Endodermal cell (in vitro differentiated cells): ENCODE results near the gene AFTPH. TPM values are rescaled to one million over a fixed set of nuclear protein-coding genes. Genes with fewer than 3 reads are reported as not detected.

Experiments
- DNase-seq: peaks from one replicate; pipeline ENCODE4 v3.0.0-alpha.2; 2017
- H3K27ac ChIP-seq: 2 replicates; pipeline ENCODE4 v1.5.1; 2013; ENCODE audit warnings: mild to moderate bottlenecking, low read depth, low read length, moderate library complexity
- H3K27me3 ChIP-seq: 2 replicates; pipeline ENCODE4 v1.6.1; 2013; ENCODE audit warnings: mild to moderate bottlenecking, low read length, moderate library complexity; ENCODE audit not compliant: insufficient read depth, control insufficient read depth, poor library complexity, severe bottlenecking
- H3K36me3 ChIP-seq: 2 replicates; pipeline ENCODE4 v1.7.0; 2013; ENCODE audit warnings: mild to moderate bottlenecking, low read length, moderate library complexity; ENCODE audit not compliant: control insufficient read depth, insufficient read depth
- H3K4me1 ChIP-seq: one replicate; pipeline ENCODE4 v1.7.0; 2013; ENCODE audit warnings: low read length; ENCODE audit not compliant: control insufficient read depth, insufficient read depth
- H3K4me3 ChIP-seq: 2 replicates; pipeline ENCODE4 v1.5.1; 2013; ENCODE audit warnings: mild to moderate bottlenecking, low read length, moderate library complexity
- H3K9ac ChIP-seq: 2 replicates; pipeline ENCODE4 v1.6.1; 2013; ENCODE audit warnings: mild to moderate bottlenecking, low read length, moderate library complexity; ENCODE audit not compliant: poor library complexity, severe bottlenecking; ENCODE audit errors: extremely low read depth
- H3K9me3 ChIP-seq: 2 replicates; pipeline ENCODE4 v1.6.1; 2013; ENCODE audit warnings: mild to moderate bottlenecking, low read length, moderate library complexity; ENCODE audit not compliant: control insufficient read depth
- H3K27ac Mint-ChIP-seq: 2 replicates; pipeline ENCODE4 v1.8.0; 2020; ENCODE audit warnings: mixed read lengths
- H3K27me3 Mint-ChIP-seq: 2 replicates; pipeline ENCODE4 v1.8.0; 2021; ENCODE audit warnings: mild to moderate bottlenecking, mixed read lengths; ENCODE audit not compliant: insufficient read depth
- H3K36me3 Mint-ChIP-seq: 2 replicates; pipeline ENCODE4 v1.8.0; 2020; ENCODE audit warnings: low read depth, mixed read lengths
- H3K4me1 Mint-ChIP-seq: 2 replicates; pipeline ENCODE4 v1.8.0; 2020; ENCODE audit warnings: mixed read lengths
- H3K4me3 Mint-ChIP-seq: 2 replicates; pipeline ENCODE4 v1.8.0; 2020; ENCODE audit warnings: mild to moderate bottlenecking, moderate library complexity, mixed read lengths
- H3K9me3 Mint-ChIP-seq: 2 replicates; pipeline ENCODE4 v1.8.0; 2020; ENCODE audit warnings: mild to moderate bottlenecking, mixed read lengths
- WGBS, 2 experiments: methylation state at CpG; one replicate each; pipeline versions ENCODE4 v1.1.5 to v1.1.7; 2013; ENCODE audit warnings: missing lambda C conversion rate in 2 of 2, mixed read lengths in 1 of 2; ENCODE audit not compliant: insufficient coverage in 1 of 2, insufficient read length in 1 of 2; 5-methylcytosine and 5-hydroxymethylcytosine counted together
- total RNA-seq, 2 donors: library from RNA; stranded (reverse); fragmentation: NEBNext Ultra II Directional in 1 of 2; extraction: Animal tissue kit (Norgen Biotek cat#: 25700) in 1 of 2; gene quantifications; 2 replicates in 1 of 2; 3 replicates in 1 of 2; pipeline ENCODE4 v1.2.1, GENCODE V29; 2021
- TF ChIP-seq, protein P1 (sequence below): fragments of 200-600 bp; sonication (generic); conservative IDR thresholded peaks from 2 replicates; pipeline ENCODE4 v1.5.0; 2021; ENCODE audit warnings: antibody characterized with exemption, mild to moderate bottlenecking

The AFTPH gene
- total RNA-seq, 2 donors from 2014 or later, result 13.7 to 21.5 TPM

DNA sequence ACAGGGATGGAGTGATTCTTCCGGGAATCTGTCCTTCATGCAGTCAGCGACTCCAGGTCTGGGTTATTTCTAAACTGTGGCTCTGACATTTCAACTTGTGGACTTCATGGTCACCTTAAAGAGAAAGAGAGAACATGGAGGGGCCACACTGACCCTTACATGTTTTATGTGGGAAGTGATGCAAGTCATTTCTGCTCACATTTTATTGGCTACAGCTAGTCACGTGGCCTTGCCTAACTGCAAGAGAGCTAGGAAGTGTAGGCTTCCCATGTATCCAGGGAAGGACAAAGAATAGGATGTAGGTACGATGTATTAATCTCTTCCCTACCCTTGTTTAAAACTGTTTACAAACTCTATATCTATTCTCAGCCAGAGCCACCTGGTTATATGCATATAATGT is 30.3 kb upstream of the AFTPH start:
- Mint-ChIP-seq H3K27me3 (peaks cover 6% of the 10 kb centered on the region), H3K4me1 (peaks cover 10% of the 10 kb centered on the region), H3K36me3 (no peaks in the 10 kb centered on the region), H3K27ac (no peak overlapping the region), H3K4me3 (no peak overlapping the region), H3K9me3 (no peaks in the 10 kb centered on the region)
- Histone ChIP-seq H3K27me3 (no peaks in the 10 kb centered on the region), H3K9me3 (no peaks in the 10 kb centered on the region), H3K9ac (no peak overlapping the region), H3K27ac (no peak overlapping the region), H3K4me1 (no peaks in the 10 kb centered on the region), H3K36me3 (no peaks in the 10 kb centered on the region), H3K4me3 (no peak overlapping the region)
- DNase-seq, result peak; percentile 29
- TF ChIP-seq, protein P1, sequence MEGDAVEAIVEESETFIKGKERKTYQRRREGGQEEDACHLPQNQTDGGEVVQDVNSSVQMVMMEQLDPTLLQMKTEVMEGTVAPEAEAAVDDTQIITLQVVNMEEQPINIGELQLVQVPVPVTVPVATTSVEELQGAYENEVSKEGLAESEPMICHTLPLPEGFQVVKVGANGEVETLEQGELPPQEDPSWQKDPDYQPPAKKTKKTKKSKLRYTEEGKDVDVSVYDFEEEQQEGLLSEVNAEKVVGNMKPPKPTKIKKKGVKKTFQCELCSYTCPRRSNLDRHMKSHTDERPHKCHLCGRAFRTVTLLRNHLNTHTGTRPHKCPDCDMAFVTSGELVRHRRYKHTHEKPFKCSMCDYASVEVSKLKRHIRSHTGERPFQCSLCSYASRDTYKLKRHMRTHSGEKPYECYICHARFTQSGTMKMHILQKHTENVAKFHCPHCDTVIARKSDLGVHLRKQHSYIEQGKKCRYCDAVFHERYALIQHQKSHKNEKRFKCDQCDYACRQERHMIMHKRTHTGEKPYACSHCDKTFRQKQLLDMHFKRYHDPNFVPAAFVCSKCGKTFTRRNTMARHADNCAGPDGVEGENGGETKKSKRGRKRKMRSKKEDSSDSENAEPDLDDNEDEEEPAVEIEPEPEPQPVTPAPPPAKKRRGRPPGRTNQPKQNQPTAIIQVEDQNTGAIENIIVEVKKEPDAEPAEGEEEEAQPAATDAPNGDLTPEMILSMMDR, result no peak
- 95 to 97% methylated on average over 3 to 4 of the region's 4 CpGs for WGBS, 2 experiments

DNA sequence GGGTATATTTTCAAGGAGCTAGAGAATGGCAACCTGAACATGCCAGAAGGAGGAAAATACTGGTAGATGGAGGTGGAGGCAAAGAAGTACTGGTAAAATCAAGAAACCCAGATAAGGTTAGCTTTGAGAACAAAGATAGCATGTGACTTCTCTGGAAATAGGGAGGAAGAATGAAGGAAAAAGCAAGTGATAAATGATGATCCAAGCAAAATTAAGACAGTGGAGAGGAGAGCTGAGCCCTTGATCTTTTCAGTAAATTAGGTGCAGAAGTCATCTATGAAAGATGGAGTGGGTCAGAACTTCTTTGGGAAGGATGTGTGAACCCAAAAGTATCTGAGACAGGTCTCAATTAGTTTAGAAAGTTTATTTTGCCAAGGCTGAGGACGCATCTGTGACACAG is 25.7 kb upstream of the AFTPH start:
- 93 to 100% methylated on average over 1 of the region's 1 CpG for WGBS, 2 experiments
- no peak for DNase-seq
- H3K27me3 Mint-ChIP-seq, result no peaks in the 10 kb centered on the region
- H3K36me3 ChIP-seq, result no peaks in the 10 kb centered on the region
- H3K9me3 ChIP-seq, result no peaks in the 10 kb centered on the region
- no peak overlapping the region for H3K27ac Mint-ChIP-seq
- no peaks in the 10 kb centered on the region for H3K4me1 ChIP-seq
- H3K27ac ChIP-seq, result no peak overlapping the region
- no peak overlapping the region for H3K4me3 Mint-ChIP-seq
- H3K36me3 Mint-ChIP-seq, result no peaks in the 10 kb centered on the region
- H3K4me1 Mint-ChIP-seq, result peaks cover 17% of the 10 kb centered on the region
- H3K9me3 Mint-ChIP-seq, result peaks cover 2% of the 10 kb centered on the region
- H3K27me3 ChIP-seq, result no peaks in the 10 kb centered on the region
- H3K9ac ChIP-seq, result no peak overlapping the region
- TF ChIP-seq, protein P1, result no peak
- no peak overlapping the region for H3K4me3 ChIP-seq

DNA sequence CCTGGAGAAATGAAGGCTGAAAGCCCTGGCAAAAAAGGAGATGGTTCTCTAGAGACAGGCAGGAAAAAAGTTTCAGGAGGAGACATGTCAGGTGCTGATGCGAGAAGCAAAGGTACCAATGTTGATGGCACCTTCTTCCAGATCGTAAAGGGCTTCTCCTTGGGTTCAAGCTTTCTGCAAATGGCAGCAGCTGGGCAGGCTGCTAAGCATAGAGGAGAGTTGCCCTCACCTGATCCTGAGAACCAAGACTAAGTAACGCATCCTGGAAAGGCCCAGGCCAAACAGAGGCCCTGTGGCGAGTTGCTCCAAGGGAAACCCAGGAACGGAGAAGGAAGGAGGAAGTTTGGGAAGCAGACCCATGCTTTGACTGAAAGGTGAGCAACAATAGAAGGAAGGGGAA is 23.6 kb upstream of the AFTPH start:
- Histone ChIP-seq H3K9ac (no peak overlapping the region), H3K4me1 (no peaks in the 10 kb centered on the region), H3K27ac (no peak overlapping the region), H3K9me3 (no peaks in the 10 kb centered on the region), H3K4me3 (no peak overlapping the region), H3K36me3 (no peaks in the 10 kb centered on the region), H3K27me3 (no peaks in the 10 kb centered on the region)
- H3K4me1 Mint-ChIP-seq, result peaks cover 18% of the 10 kb centered on the region
- 94 to 100% methylated on average over 5 of the region's 5 CpGs for WGBS, 2 experiments
- TF ChIP-seq, protein P1, result no peak
- H3K27ac Mint-ChIP-seq, result no peak overlapping the region
- H3K27me3 Mint-ChIP-seq, result no peaks in the 10 kb centered on the region
- no peak overlapping the region for H3K4me3 Mint-ChIP-seq
- peak; percentile 28 for DNase-seq
- peaks cover 2% of the 10 kb centered on the region for H3K9me3 Mint-ChIP-seq
- no peaks in the 10 kb centered on the region for H3K36me3 Mint-ChIP-seq
